ENCODE results near the gene AFG1L. TPM values are rescaled to one million over a fixed set of nuclear protein-coding genes. Genes with fewer than 3 reads are reported as not detected.

Gene AFG1L
- total RNA-seq, 1 donor from 2014 or later: 9.3 TPM

DNA sequence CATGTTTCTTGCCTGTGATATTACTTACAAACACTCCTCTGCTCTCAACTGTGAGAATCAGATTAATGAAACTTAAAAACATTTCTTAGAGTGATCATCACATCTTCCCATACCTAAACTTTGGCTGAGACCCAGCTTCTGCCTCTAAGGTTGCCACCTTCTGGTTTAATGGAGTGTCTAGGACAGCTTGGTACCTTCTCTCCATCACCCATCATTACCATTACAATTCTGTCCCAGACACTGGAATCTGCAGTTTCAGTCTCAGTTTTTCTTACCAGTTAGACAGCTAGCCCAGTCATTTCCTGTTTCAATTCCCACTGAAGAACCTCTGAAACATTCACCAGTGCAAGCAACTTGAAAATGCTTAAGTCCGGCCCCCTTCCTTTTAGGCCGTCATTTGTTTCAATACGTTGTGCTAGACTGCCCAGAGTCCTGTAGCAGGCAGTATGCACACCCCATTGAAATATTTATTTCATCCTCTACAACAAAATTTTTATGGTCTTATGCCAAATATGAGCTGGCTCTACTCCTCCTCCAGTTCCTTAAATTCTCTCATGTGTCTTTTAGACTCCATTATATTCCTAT is 158.8 kb downstream of the AFG1L start:
- H3K27me3 Mint-ChIP-seq (ENCODE audit: low read depth): no peaks in the 10 kb centered on the region
- no peaks in the 10 kb centered on the region for H3K36me3 Mint-ChIP-seq
- no peak for DNase-seq (ENCODE audit: low spot score in 2 of 2, unreplicated experiment in 2 of 2)
- peaks cover 22% of the 10 kb centered on the region for H3K9me3 Mint-ChIP-seq
- TF ChIP-seq, protein P1, sequence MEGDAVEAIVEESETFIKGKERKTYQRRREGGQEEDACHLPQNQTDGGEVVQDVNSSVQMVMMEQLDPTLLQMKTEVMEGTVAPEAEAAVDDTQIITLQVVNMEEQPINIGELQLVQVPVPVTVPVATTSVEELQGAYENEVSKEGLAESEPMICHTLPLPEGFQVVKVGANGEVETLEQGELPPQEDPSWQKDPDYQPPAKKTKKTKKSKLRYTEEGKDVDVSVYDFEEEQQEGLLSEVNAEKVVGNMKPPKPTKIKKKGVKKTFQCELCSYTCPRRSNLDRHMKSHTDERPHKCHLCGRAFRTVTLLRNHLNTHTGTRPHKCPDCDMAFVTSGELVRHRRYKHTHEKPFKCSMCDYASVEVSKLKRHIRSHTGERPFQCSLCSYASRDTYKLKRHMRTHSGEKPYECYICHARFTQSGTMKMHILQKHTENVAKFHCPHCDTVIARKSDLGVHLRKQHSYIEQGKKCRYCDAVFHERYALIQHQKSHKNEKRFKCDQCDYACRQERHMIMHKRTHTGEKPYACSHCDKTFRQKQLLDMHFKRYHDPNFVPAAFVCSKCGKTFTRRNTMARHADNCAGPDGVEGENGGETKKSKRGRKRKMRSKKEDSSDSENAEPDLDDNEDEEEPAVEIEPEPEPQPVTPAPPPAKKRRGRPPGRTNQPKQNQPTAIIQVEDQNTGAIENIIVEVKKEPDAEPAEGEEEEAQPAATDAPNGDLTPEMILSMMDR (IDR thresholded peaks at IDR 0.05; ENCODE audit: unreplicated experiment): no peak
- H3K4me1 Mint-ChIP-seq: peaks cover 16% of the 10 kb centered on the region
- H3K27ac Mint-ChIP-seq: peak overlapping the region; percentile 70
- no peak overlapping the region for H3K4me3 Mint-ChIP-seq

DNA sequence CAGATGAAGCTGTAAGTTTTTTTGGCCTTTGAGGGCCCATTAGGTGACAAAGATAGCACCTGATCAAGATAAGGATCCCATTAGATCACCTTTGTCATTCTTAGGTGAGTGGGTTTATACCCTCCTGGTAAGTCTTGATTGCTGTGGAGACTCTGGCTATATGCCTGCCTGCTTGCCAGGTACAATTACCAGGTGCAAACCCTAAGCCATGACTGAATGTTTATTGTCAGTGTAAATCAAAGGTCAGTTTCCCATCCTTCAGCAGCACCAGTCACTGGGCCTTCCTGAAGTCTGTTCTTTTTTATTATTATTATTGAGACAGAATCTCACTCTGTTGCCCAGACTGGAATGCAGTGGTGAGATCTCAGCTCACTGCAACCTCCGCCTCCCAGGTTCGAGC is 159.5 kb downstream of the AFG1L start:
- H3K27ac Mint-ChIP-seq: no peak overlapping the region
- TF ChIP-seq, protein P1 (IDR thresholded peaks at IDR 0.05; ENCODE audit: unreplicated experiment): no peak
- no peak overlapping the region for H3K4me3 Mint-ChIP-seq
- H3K9me3 Mint-ChIP-seq: peaks cover 23% of the 10 kb centered on the region
- no peaks in the 10 kb centered on the region for H3K36me3 Mint-ChIP-seq
- H3K27me3 Mint-ChIP-seq (ENCODE audit: low read depth): no peaks in the 10 kb centered on the region
- H3K4me1 Mint-ChIP-seq: peaks cover 16% of the 10 kb centered on the region
- DNase-seq (ENCODE audit: low spot score in 2 of 2, unreplicated experiment in 2 of 2): no peak

DNA sequence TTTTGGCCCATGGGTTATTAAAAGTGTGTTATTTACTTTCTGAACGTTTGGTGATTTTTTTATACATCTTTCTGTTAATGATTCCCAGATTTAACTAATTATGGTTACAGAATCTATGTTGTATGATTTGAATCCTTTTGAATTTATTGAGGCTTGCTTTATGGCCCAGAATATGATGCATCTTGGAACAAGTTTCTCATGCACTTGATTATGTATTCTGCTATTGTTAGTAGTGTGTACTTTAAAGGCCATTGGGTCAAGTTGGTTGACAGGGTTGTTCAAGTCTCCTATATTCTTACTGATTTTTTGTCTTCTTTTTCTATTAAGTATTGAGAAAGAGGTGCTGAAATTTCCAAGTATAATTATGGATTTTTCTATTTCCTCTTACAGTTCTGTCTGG is 160.8 kb downstream of the AFG1L start:
- H3K27me3 Mint-ChIP-seq (ENCODE audit: low read depth): no peaks in the 10 kb centered on the region
- no peak for DNase-seq (ENCODE audit: low spot score in 2 of 2, unreplicated experiment in 2 of 2)
- H3K36me3 Mint-ChIP-seq: no peaks in the 10 kb centered on the region
- H3K4me1 Mint-ChIP-seq: peaks cover 16% of the 10 kb centered on the region
- TF ChIP-seq, protein P1 (IDR thresholded peaks at IDR 0.05; ENCODE audit: unreplicated experiment): no peak
- H3K27ac Mint-ChIP-seq: no peak overlapping the region
- no peak overlapping the region for H3K4me3 Mint-ChIP-seq
- H3K9me3 Mint-ChIP-seq: peaks cover 23% of the 10 kb centered on the region

DNA sequence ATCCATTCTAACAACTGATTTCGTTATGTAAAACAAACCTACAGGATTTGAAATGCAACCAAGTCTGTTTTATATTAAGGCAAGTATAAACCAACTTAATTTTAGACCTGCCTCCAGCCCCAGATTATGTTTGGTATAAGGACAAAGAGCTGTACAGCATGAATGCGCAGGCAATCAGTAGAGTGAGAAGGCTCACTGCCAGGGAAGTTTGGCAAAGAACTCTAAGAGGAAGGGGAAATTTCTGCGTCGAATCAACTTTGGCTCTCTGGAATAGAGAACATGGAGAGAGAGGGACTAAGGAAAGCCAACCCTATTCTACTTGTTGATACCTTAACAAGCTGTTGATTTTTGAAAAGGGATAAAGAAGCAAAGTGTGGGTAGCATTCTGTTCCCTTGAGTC is 168.9 kb downstream of the AFG1L start:
- H3K9me3 Mint-ChIP-seq: peaks cover under 1% of the 10 kb centered on the region
- no peaks in the 10 kb centered on the region for H3K36me3 Mint-ChIP-seq
- DNase-seq (ENCODE audit: low spot score in 2 of 2, unreplicated experiment in 2 of 2): no peak
- TF ChIP-seq, protein P1 (IDR thresholded peaks at IDR 0.05; ENCODE audit: unreplicated experiment): no peak
- no peaks in the 10 kb centered on the region for H3K27me3 Mint-ChIP-seq (ENCODE audit: low read depth)
- peaks cover 6% of the 10 kb centered on the region for H3K4me1 Mint-ChIP-seq
- H3K27ac Mint-ChIP-seq: no peak overlapping the region
- no peak overlapping the region for H3K4me3 Mint-ChIP-seq

DNA sequence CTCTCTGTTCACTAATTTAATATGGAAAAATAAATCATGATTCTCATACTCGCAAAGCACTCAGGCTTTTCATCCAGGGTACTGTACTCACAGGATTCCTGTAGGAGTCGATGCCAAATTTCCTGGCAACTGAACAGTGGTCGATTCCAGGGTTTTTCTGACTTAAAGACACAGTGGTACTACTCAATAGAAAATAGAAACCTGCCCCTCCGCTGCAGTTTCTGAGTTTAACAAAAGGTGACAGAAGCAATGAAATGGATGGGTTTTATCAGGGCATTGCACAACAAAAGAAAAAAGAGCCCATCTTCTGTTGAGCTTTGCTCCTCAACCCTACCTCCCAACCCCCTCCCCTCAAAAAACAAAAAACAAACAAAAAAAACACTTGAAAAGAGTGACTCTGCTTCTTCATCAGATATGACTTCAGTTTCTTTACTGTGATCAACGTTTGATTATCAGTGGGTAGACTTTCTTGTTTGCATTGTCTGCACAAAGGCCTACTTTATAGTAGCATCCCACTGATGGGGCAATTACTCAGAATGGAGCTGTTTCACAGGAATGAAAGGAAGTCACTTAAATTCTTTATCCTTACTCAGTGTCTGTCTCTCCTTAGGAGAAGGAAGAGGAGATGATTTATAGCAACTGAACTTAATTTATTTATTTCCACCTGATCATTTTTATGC is 169.7 kb downstream of the AFG1L start:
- Mint-ChIP-seq H3K27me3 (ENCODE audit: low read depth) (no peaks in the 10 kb centered on the region), H3K36me3 (no peaks in the 10 kb centered on the region), H3K9me3 (no peaks in the 10 kb centered on the region), H3K4me3 (no peak overlapping the region), H3K4me1 (peaks cover 6% of the 10 kb centered on the region), H3K27ac (no peak overlapping the region)
- TF ChIP-seq, protein P1 (IDR thresholded peaks at IDR 0.05; ENCODE audit: unreplicated experiment): no peak
- DNase-seq (ENCODE audit: low spot score in 2 of 2, unreplicated experiment in 2 of 2): no peak

Measured in mesothelial cell of epicardium (in vitro differentiated cells).